Endothelial cell of umbilical vein (primary cell): ENCODE data around the gene TWF2. TPM values are rescaled to one million over a fixed set of nuclear protein-coding genes. Genes with fewer than 3 reads are reported as not detected.
A peak's percentile ranks its signal among the peaks of the same experiment; 100 is the strongest.

Experiments
- BruUV-seq: library from RNA; stranded (reverse); fragments of 400-500 nt; replicated peaks from 2 replicates; lab custom pipeline; 2021; lab: Mats Ljungman, UMichigan
- CTCF ChIA-PET: fragments of 300-600, 350-600 bp; sonication (Branson Sonifier 250); formaldehyde crosslinking; loops from one replicate; lab custom pipeline; 2021; ENCODE audit warnings: antibody characterized with exemption, inconsistent platforms; lab: Charles Lee
- POLR2A ChIA-PET: fragments of 300-600, 350-600 bp; sonication (Branson Sonifier 250); formaldehyde crosslinking; loops from one replicate; lab custom pipeline; 2021; ENCODE audit warnings: antibody characterized with exemption, inconsistent platforms; lab: Charles Lee
- DNase-seq: peaks from one replicate; pipeline ENCODE4 v3.0.0-alpha.2; 2011; ENCODE audit warnings: low read depth, low spot score
- FAIRE-seq: peaks from 2 replicates; lab custom pipeline; 2011; peaks lifted over from hg19 to GRCh38; lab: Jason Lieb, UNC
- H2AFZ ChIP-seq: 2 replicates; pipeline ENCODE4 v1.6.0; 2012; ENCODE audit warnings: low read depth, low read length, control low read depth, inconsistent platforms
- H3K27ac ChIP-seq: 2 replicates; pipeline ENCODE4 v1.5.1; 2011; ENCODE audit warnings: low read depth, mild to moderate bottlenecking, control low read depth, low read length, moderate library complexity; ENCODE audit not compliant: insufficient read depth
- H3K27me3 ChIP-seq, 2 experiments: 2 replicates each; pipeline versions ENCODE4 v1.6.0 to v1.6.1; 2011; ENCODE audit warnings: low read length in 2 of 2, mixed read lengths in 1 of 2; ENCODE audit not compliant: control insufficient read depth in 2 of 2, insufficient read depth in 2 of 2
- H3K36me3 ChIP-seq, 2 experiments: 2 replicates in 1 of 2; 3 replicates in 1 of 2; pipeline ENCODE4 v1.5.1; 2011; ENCODE audit warnings: low read length in 2 of 2, mild to moderate bottlenecking in 1 of 2, moderate library complexity in 1 of 2; ENCODE audit not compliant: control insufficient read depth in 2 of 2, insufficient read depth in 2 of 2; ENCODE audit errors: extremely low read depth in 1 of 2
- H3K4me1 ChIP-seq: 3 replicates; pipeline ENCODE4 v1.5.1; 2011; ENCODE audit warnings: mild to moderate bottlenecking, low read length; ENCODE audit not compliant: control insufficient read depth, insufficient read depth; ENCODE audit errors: extremely low read depth
- H3K4me2 ChIP-seq: 2 replicates; pipeline ENCODE4 v1.6.1; 2011; ENCODE audit warnings: low read length, control low read depth, mixed read lengths; ENCODE audit not compliant: insufficient read depth
- H3K4me3 ChIP-seq, 3 experiments: fragments of 200-600 bp in 1 of 3; sonication (generic), shearing (Covaris generic) in 1 of 3; replicated peaks in 1 of 3; 2 replicates each; pipeline ENCODE4 v1.5.1; 2011 to 2016; ENCODE audit warnings: control low read depth in 3 of 3, low read length in 3 of 3, mild to moderate bottlenecking in 2 of 3, inconsistent platforms in 1 of 3, low read depth in 1 of 3, moderate library complexity in 1 of 3; ENCODE audit not compliant: insufficient read depth in 1 of 3
- H3K79me2 ChIP-seq: 2 replicates; pipeline ENCODE4 v1.6.0; 2012; ENCODE audit warnings: low read length, inconsistent platforms; ENCODE audit not compliant: control insufficient read depth, insufficient read depth
- H3K9ac ChIP-seq: replicated peaks from 2 replicates; pipeline ENCODE3; 2011; ENCODE audit warnings: low read length, control low read depth; ENCODE audit not compliant: insufficient read depth; ENCODE audit errors: extremely low read depth
- H3K9me1 ChIP-seq: replicated peaks from 3 replicates; pipeline ENCODE4 v1.6.0; 2011; ENCODE audit warnings: mild to moderate bottlenecking, low read length; ENCODE audit not compliant: control insufficient read depth, insufficient read depth; ENCODE audit errors: extremely low read depth
- H3K9me3 ChIP-seq: replicated peaks from 2 replicates; pipeline ENCODE4 v1.5.1; 2012; ENCODE audit warnings: low read length, inconsistent platforms; ENCODE audit not compliant: control insufficient read depth, insufficient read depth
- H4K20me1 ChIP-seq: replicated peaks from 2 replicates; pipeline ENCODE3; 2011; ENCODE audit warnings: mild to moderate bottlenecking, low read length; ENCODE audit not compliant: control insufficient read depth, insufficient read depth; ENCODE audit errors: extremely low read depth
- JUN ChIP-seq: IDR thresholded peaks from 2 replicates; pipeline ENCODE4 v1.6.1; 2011; ENCODE audit warnings: borderline replicate concordance, low read depth; ENCODE audit not compliant: insufficient read length, insufficient read depth
- MYC ChIP-seq: IDR thresholded peaks from one replicate; pipeline ENCODE4 v1.6.1; 2011; ENCODE audit warnings: mild to moderate bottlenecking, low read depth, low read length
- POLR2A ChIP-seq: IDR thresholded peaks from 2 replicates; pipeline ENCODE4 v1.6.1; 2012; ENCODE audit warnings: low read depth, mild to moderate bottlenecking, control low read depth, low read length
- POLR2AphosphoS5 ChIP-seq: IDR thresholded peaks from 2 replicates; pipeline ENCODE4 v1.6.1; 2012; ENCODE audit warnings: low read depth, mild to moderate bottlenecking, control low read depth, low read length, moderate library complexity; ENCODE audit not compliant: insufficient read depth
- dilution Hi-C: fragments of 300-500 bp; cut with MboI; formaldehyde crosslinking; loops from one replicate; pipeline ENCODE4 v1.15.0; 2019; ENCODE audit warnings: low sequenced_read_pairs; ENCODE audit not compliant: extremely low pct_ligation_motif_present
- intact Hi-C: fragments of 100-400 bp; cut with micrococcal nuclease; formaldehyde crosslinking; loops from one replicate; pipeline ENCODE4 v1.10.0; 2022
- polyA plus RNA-seq, 4 experiments: library from polyadenylated mRNA; depleted of rRNA in 3 of 4; stranded (reverse) in 3 of 4; unstranded in 1 of 4; fragments of >200 nt; gene quantifications; 2 replicates each; pipeline versions ENCODE4 v1.2.1 to v1.2.3, GENCODE V29; 2011 to 2012; ENCODE audit warnings: missing spikeins in 1 of 4
- total RNA-seq: library from RNA; stranded (reverse); gene quantifications from 2 replicates; pipeline ENCODE4 v1.2.3, GENCODE V29; 2021
- TF ChIP-seq, protein P1 (sequence below): IDR thresholded peaks from 2 replicates; pipeline ENCODE4 v1.6.1; 2011; ENCODE audit not compliant: insufficient read depth, insufficient read length

Gene TWF2
- total and polyA plus RNA-seq, 2 donors (not counting 3 experiments of a cell fraction or from before 2014, with no cell fraction given): 82.9 to 134 TPM

DNA sequence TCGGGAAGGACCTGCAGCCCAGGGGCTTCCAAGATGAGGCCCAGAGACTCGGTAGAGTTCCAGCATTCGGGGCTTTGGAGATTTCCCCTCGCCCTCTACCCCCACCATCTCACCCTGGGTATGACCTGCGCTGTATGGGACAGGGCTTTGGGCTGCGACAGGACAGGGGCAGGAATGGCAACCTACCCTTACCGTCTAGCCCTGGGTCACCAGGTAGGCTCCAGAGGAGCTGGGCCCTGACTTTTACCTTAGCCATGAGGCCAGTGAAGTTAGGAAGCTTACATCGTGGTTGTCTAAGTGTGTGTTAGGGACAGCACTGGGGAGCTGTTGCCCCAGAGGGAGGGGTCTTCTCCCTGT is 7.3 kb upstream of the TWF2 start:
- Histone ChIP-seq H4K20me1 (no peaks in the 10 kb centered on the region), H3K9me1 (no peaks in the 10 kb centered on the region), H3K27me3 (no peaks in the 10 kb centered on the region), H3K4me1 (peaks cover 24% of the 10 kb centered on the region), H3K79me2 (no peaks in the 10 kb centered on the region), H3K9ac (peak overlapping the region; percentile 10), H2AFZ (peak overlapping the region; percentile 3), H3K36me3 (peaks cover 0 to 13% of the 10 kb centered on the region in 2 experiments), H3K4me3 (peak overlapping the region in 2 of 3 experiments; percentile 16 to 23), H3K4me2 (peak overlapping the region; percentile 32), H3K27ac (peak overlapping the region; percentile 40), H3K9me3 (no peaks in the 10 kb centered on the region)
- no TSS peak for BruUV-seq
- FAIRE-seq (no peak), DNase-seq (no peak)
- intact Hi-C loops: no loop called here
- ChIA-PET CTCF (interaction anchor here (1.0 to 1.8 kb wide), 4 partner anchors 13 to 93 kb away, joined by 3 to 8 read pairs (median 4); no protein-coding TSS in a partner anchor), POLR2A (no interaction called here)
- dilution Hi-C loops: no loop called here
- no peak for TF ChIP-seq MYC
- TF ChIP-seq, protein P1, sequence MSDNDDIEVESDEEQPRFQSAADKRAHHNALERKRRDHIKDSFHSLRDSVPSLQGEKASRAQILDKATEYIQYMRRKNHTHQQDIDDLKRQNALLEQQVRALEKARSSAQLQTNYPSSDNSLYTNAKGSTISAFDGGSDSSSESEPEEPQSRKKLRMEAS: no peak

GRCh38 chr3:52245322-52246263 is 6.6 kb upstream of the TWF2 start, which contains the start of gene PPM1M:
PPM1M (plus strand) TSS chr3:52245759; CDS start chr3:52245825, 66 bp downstream.
- BruUV-seq: no TSS peak
- Histone ChIP-seq H3K79me2 (no peaks in the 10 kb centered on the region), H3K27me3 (no peaks in the 10 kb centered on the region), H3K9ac (peak within 1 kb of the TSS; percentile 40), H3K4me2 (peak within 1 kb of the TSS; percentile 32), H3K36me3 (peaks cover 0 to 13% of the 10 kb centered on the region in 2 experiments), H4K20me1 (no peaks in the 10 kb centered on the region), H3K9me1 (no peaks in the 10 kb centered on the region), H3K4me1 (peaks cover 24% of the 10 kb centered on the region), H2AFZ (peak within 1 kb of the TSS; percentile 76), H3K27ac (peak within 1 kb of the TSS; percentile 62), H3K9me3 (no peaks in the 10 kb centered on the region), H3K4me3 (peak within 1 kb of the TSS in 2 of 3 experiments; percentile 23 to 35)
- CTCF ChIA-PET: interaction anchor here (1.0 to 1.8 kb wide), 5 partner anchors 14 to 94 kb away, joined by 3 to 8 read pairs (median 3); no protein-coding TSS in a partner anchor
- no peak for TF ChIP-seq JUN
- no peak for TF ChIP-seq POLR2A
- TF ChIP-seq, protein P1: peak; percentile 10
- TF ChIP-seq POLR2AphosphoS5: peak; percentile 87
- FAIRE-seq (peak; percentile 68), DNase-seq (peak; percentile 51)
- dilution Hi-C loops: no loop called here
- intact Hi-C loops: no loop called here
- POLR2A ChIA-PET: no interaction called here
